ENCODE data around the gene SLC25A40.

Gene SLC25A40

DNA sequence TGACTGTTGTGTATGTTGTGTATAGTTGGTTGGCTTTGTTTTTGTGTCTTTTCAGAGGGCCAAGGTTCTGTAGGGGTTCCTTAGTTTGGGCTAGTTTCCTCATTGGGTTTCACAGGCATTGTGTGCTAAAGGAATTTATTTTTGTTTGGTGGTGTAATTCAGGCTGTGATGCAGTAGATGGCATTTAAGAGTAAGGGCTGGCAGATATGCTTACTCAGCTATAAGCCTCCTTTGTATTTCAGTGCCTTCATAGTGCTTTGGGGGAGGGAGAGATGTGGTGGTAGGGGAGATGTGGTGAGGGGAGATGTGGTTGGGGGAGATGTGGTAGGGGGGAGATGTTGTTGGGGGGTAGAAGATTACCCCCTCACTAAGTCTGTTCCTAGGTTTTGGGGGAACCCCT lies 91.7 kb downstream of the SLC25A40 start:
- ATAC-seq (no peak), DNase-seq (no peak)
- peaks cover 2% of the 10 kb centered on the region for H3K36me3 Mint-ChIP-seq (ENCODE audit: low read depth)
- H3K4me3 Mint-ChIP-seq = no peak overlapping the region
- H3K27me3 Mint-ChIP-seq = peaks cover 5% of the 10 kb centered on the region
- H3K4me1 Mint-ChIP-seq = no peaks in the 10 kb centered on the region
- no peak overlapping the region for H3K27ac Mint-ChIP-seq
- H3K9me3 Mint-ChIP-seq = no peaks in the 10 kb centered on the region

Measured in activated naive CD8-positive, alpha-beta T cell treated with anti-CD3 and anti-CD28 coated beads, Interleukin-2, amount 50 U/mL, for 24 hours (primary cell).